GM23338 (cell line): ENCODE data around the gene ZNF451. TPM values are rescaled to one million over a fixed set of nuclear protein-coding genes. Genes with fewer than 3 reads are reported as not detected.

Experiments used
- ATAC-seq: fragments of 200-7000 bp; cut with Tn5 transposase; 3 replicates; pipeline ENCODE4 v1.9.1; 2020
- DNase-seq: peaks from one replicate; pipeline ENCODE4 v3.0.0-alpha.2; 2015; ENCODE audit warnings: low spot score
- H2AFZ ChIP-seq: fragments of 200-600 bp; sonication (generic); 2 replicates; pipeline ENCODE4 v1.8.0; 2016; ENCODE audit warnings: antibody characterized with exemption, mild to moderate bottlenecking, moderate library complexity
- H3F3A ChIP-seq: fragments of 200-600 bp; sonication (generic); replicated peaks from 2 replicates; pipeline ENCODE4 v1.8.0; 2017; ENCODE audit warnings: antibody characterized with exemption, mixed run types, low read depth
- H3K27ac ChIP-seq: fragments of 200-600 bp; sonication (generic); 2 replicates; pipeline ENCODE4 v1.6.1; 2016; ENCODE audit warnings: low read depth
- H3K27me3 ChIP-seq: fragments of 200-600 bp; sonication (generic); 2 replicates; pipeline ENCODE4 v1.8.0; 2016; ENCODE audit warnings: mild to moderate bottlenecking, mixed run types, moderate library complexity; ENCODE audit not compliant: insufficient read depth
- H3K36me3 ChIP-seq: fragments of 200-600 bp; sonication (generic); 2 replicates; pipeline ENCODE4 v1.8.0; 2016; ENCODE audit warnings: mild to moderate bottlenecking; ENCODE audit not compliant: insufficient read depth
- H3K4me1 ChIP-seq: fragments of 200-600 bp; sonication (generic); 2 replicates; pipeline ENCODE4 v1.8.0; 2016; ENCODE audit warnings: mild to moderate bottlenecking, moderate library complexity; ENCODE audit not compliant: insufficient read depth
- H3K4me2 ChIP-seq: fragments of 200-600 bp; sonication (generic); 2 replicates; pipeline ENCODE4 v1.7.1; 2017; ENCODE audit warnings: mixed run types
- H3K4me3 ChIP-seq: fragments of 200-600 bp; sonication (generic); 2 replicates; pipeline ENCODE4 v1.6.1; 2016; ENCODE audit warnings: mixed run types
- H3K79me2 ChIP-seq: fragments of 200-600 bp; sonication (generic); replicated peaks from 2 replicates; pipeline ENCODE4 v1.8.0; 2017; ENCODE audit warnings: mild to moderate bottlenecking; ENCODE audit not compliant: insufficient read depth
- H3K9me2 ChIP-seq: fragments of 200-600 bp; sonication (generic); 2 replicates; pipeline ENCODE4 v1.8.0; 2017; ENCODE audit not compliant: insufficient read depth
- H4K20me1 ChIP-seq: fragments of 200-600 bp; sonication (generic); replicated peaks from 2 replicates; pipeline ENCODE4 v1.8.0; 2017; ENCODE audit warnings: mild to moderate bottlenecking; ENCODE audit not compliant: insufficient read depth
- H3K27ac Mint-ChIP-seq: 2 replicates; pipeline ENCODE4 v1.8.0; 2020; ENCODE audit warnings: inconsistent platforms, mild to moderate bottlenecking, moderate library complexity, mixed read lengths
- H3K27me3 Mint-ChIP-seq: 3 replicates; pipeline ENCODE4 v1.8.0; 2022; ENCODE audit warnings: low read depth, mild to moderate bottlenecking, moderate library complexity, mixed read lengths, inconsistent platforms; ENCODE audit not compliant: insufficient read depth, poor library complexity
- H3K36me3 Mint-ChIP-seq: 3 replicates; pipeline ENCODE4 v1.8.0; 2021; ENCODE audit warnings: low read depth, mild to moderate bottlenecking, inconsistent platforms, moderate library complexity, mixed read lengths
- H3K4me1 Mint-ChIP-seq: 3 replicates; pipeline ENCODE4 v1.8.0; 2020; ENCODE audit warnings: mild to moderate bottlenecking, inconsistent platforms, mixed read lengths
- H3K4me3 Mint-ChIP-seq: 3 replicates; pipeline ENCODE4 v1.8.0; 2021; ENCODE audit warnings: moderate library complexity, mild to moderate bottlenecking, inconsistent platforms, mixed read lengths
- H3K9me3 Mint-ChIP-seq: 3 replicates; pipeline ENCODE4 v1.8.0; 2020; ENCODE audit warnings: moderate library complexity, mild to moderate bottlenecking, inconsistent platforms, mixed read lengths
- CREB1 ChIP-seq: fragments of 250-450 bp; sonication (Bioruptor Pico); IDR thresholded peaks from 2 replicates; pipeline ENCODE4 v1.5.0; 2020; ENCODE audit warnings: low read depth, mild to moderate bottlenecking, moderate library complexity
- EZH2 ChIP-seq: fragments of 200-600 bp; sonication (generic); IDR thresholded peaks from one replicate; pipeline ENCODE4 v1.8.0; 2017; ENCODE audit warnings: antibody characterized with exemption, mild to moderate bottlenecking, low read depth; ENCODE audit not compliant: unreplicated experiment
- EZH2phosphoT487 ChIP-seq: fragments of 200-600 bp; sonication (generic); IDR thresholded peaks from one replicate; pipeline ENCODE4 v1.8.1; 2018; ENCODE audit warnings: antibody characterized with exemption; ENCODE audit not compliant: unreplicated experiment
- JUNB ChIP-seq: IDR thresholded peaks from one replicate; pipeline ENCODE4 v1.6.1; 2016; ENCODE audit warnings: antibody characterized with exemption; ENCODE audit not compliant: unreplicated experiment
- NANOG ChIP-seq: IDR thresholded peaks from 2 replicates; pipeline ENCODE4 v1.6.1; 2016; ENCODE audit warnings: antibody characterized with exemption, borderline replicate concordance
- POLR2AphosphoS5 ChIP-seq: IDR thresholded peaks from 2 replicates; pipeline ENCODE4 v1.6.1; 2016; ENCODE audit warnings: antibody characterized with exemption, low read depth
- STAT1 ChIP-seq: IDR thresholded peaks from one replicate; pipeline ENCODE4 v1.6.1; 2016; ENCODE audit warnings: antibody characterized with exemption; ENCODE audit not compliant: unreplicated experiment
- ZNF114 ChIP-seq: fragments of 250-450 bp; sonication (Bioruptor Pico); IDR thresholded peaks from 2 replicates; pipeline ENCODE4 v1.5.0; 2020; ENCODE audit warnings: mild to moderate bottlenecking, moderate library complexity
- ZNF331 ChIP-seq: fragments of 250-450 bp; sonication (Bioruptor Pico); IDR thresholded peaks from 2 replicates; pipeline ENCODE4 v1.5.0; 2020; ENCODE audit warnings: low read depth, mild to moderate bottlenecking, moderate library complexity
- polyA plus RNA-seq: library from polyadenylated mRNA; unstranded; fragments of >200 nt; fragmentation: Nextera tagmentation; extraction: Ambion mirVana; gene quantifications from 2 replicates; pipeline ENCODE4 v1.2.1, GENCODE V29; 2016
- total RNA-seq: library from RNA; depleted of rRNA; stranded (reverse); fragments of >200 nt; shearing (Covaris generic); gene quantifications from 2 replicates; pipeline ENCODE4 v1.2.3, GENCODE V29; 2014
- TF ChIP-seq, protein P1 (sequence below): fragments of 250-450 bp; sonication (Bioruptor Pico); IDR thresholded peaks from 2 replicates; pipeline ENCODE4 v1.5.0; 2020; ENCODE audit warnings: mild to moderate bottlenecking, moderate library complexity
- TF ChIP-seq, protein P2 (sequence below): IDR thresholded peaks from 2 replicates; pipeline ENCODE4 v1.6.1; 2016; ENCODE audit warnings: antibody characterized with exemption
- TF ChIP-seq, protein P3 (sequence below): IDR thresholded peaks from one replicate; pipeline ENCODE4 v1.6.1; 2018; ENCODE audit warnings: antibody characterized with exemption; ENCODE audit not compliant: unreplicated experiment
- TF ChIP-seq, protein P4 (sequence below), 2 experiments: fragments of 200-600 bp in 1 of 2; sonication (generic) in 1 of 2; conservative IDR thresholded peaks; 2 replicates each; pipeline versions ENCODE4 v1.5.1 to v1.6.1; 2016 to 2017; ENCODE audit warnings: antibody characterized with exemption in 2 of 2, low read depth in 2 of 2, mild to moderate bottlenecking in 2 of 2, moderate library complexity in 1 of 2

Gene ZNF451
- total and polyA plus RNA-seq, 2 experiments from 2014 or later = 44.8 to 54.1 TPM

DNA sequence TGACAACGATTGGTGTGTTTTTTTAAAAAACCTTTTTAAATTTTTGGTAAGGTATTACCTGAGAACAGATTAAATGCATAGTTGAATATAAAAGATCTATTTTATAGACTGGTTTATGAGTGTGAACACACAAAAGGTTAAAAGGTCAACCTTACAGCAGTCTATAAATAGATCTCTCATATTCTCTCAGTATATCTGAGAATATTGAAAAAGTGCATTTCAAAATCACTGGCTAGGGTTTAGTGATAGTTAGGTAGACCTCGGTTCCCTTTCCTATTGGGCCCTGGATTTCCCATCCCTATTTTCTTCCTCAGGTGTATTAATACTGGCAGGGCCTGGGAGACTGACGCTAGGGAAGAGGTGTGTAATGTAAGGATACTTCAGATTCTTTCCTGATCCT, 723 bp upstream of the ZNF451 start:
- Histone ChIP-seq H3K36me3 (peaks cover 3% of the 10 kb centered on the region; the same call in 1 of the 2 replicates), H3K4me2 (peak overlapping the region; percentile 64), H3K4me3 (peak overlapping the region; percentile 60; the same call in 1 of the 2 replicates), H3K9me2 (no peaks in the 10 kb centered on the region), H2AFZ (no peak overlapping the region), H3K27ac (peak overlapping the region; percentile 64), H3K4me1 (peaks cover 16% of the 10 kb centered on the region; the same call in 1 of the 2 replicates), H3K79me2 (peaks cover 30% of the 10 kb centered on the region), H3K27me3 (no peaks in the 10 kb centered on the region), H4K20me1 (peaks cover 9% of the 10 kb centered on the region; the same call in 1 of the 2 replicates), H3F3A (no peaks in the 10 kb centered on the region)
- ATAC-seq = peak; percentile 12
- Mint-ChIP-seq H3K9me3 (no peaks in the 10 kb centered on the region), H3K4me1 (peaks cover 30% of the 10 kb centered on the region), H3K4me3 (peak overlapping the region; percentile 66), H3K27ac (peak overlapping the region; percentile 94), H3K36me3 (peaks cover 15% of the 10 kb centered on the region), H3K27me3 (peaks cover 3% of the 10 kb centered on the region)
- no peak for DNase-seq
- TF ChIP-seq, protein P1, sequence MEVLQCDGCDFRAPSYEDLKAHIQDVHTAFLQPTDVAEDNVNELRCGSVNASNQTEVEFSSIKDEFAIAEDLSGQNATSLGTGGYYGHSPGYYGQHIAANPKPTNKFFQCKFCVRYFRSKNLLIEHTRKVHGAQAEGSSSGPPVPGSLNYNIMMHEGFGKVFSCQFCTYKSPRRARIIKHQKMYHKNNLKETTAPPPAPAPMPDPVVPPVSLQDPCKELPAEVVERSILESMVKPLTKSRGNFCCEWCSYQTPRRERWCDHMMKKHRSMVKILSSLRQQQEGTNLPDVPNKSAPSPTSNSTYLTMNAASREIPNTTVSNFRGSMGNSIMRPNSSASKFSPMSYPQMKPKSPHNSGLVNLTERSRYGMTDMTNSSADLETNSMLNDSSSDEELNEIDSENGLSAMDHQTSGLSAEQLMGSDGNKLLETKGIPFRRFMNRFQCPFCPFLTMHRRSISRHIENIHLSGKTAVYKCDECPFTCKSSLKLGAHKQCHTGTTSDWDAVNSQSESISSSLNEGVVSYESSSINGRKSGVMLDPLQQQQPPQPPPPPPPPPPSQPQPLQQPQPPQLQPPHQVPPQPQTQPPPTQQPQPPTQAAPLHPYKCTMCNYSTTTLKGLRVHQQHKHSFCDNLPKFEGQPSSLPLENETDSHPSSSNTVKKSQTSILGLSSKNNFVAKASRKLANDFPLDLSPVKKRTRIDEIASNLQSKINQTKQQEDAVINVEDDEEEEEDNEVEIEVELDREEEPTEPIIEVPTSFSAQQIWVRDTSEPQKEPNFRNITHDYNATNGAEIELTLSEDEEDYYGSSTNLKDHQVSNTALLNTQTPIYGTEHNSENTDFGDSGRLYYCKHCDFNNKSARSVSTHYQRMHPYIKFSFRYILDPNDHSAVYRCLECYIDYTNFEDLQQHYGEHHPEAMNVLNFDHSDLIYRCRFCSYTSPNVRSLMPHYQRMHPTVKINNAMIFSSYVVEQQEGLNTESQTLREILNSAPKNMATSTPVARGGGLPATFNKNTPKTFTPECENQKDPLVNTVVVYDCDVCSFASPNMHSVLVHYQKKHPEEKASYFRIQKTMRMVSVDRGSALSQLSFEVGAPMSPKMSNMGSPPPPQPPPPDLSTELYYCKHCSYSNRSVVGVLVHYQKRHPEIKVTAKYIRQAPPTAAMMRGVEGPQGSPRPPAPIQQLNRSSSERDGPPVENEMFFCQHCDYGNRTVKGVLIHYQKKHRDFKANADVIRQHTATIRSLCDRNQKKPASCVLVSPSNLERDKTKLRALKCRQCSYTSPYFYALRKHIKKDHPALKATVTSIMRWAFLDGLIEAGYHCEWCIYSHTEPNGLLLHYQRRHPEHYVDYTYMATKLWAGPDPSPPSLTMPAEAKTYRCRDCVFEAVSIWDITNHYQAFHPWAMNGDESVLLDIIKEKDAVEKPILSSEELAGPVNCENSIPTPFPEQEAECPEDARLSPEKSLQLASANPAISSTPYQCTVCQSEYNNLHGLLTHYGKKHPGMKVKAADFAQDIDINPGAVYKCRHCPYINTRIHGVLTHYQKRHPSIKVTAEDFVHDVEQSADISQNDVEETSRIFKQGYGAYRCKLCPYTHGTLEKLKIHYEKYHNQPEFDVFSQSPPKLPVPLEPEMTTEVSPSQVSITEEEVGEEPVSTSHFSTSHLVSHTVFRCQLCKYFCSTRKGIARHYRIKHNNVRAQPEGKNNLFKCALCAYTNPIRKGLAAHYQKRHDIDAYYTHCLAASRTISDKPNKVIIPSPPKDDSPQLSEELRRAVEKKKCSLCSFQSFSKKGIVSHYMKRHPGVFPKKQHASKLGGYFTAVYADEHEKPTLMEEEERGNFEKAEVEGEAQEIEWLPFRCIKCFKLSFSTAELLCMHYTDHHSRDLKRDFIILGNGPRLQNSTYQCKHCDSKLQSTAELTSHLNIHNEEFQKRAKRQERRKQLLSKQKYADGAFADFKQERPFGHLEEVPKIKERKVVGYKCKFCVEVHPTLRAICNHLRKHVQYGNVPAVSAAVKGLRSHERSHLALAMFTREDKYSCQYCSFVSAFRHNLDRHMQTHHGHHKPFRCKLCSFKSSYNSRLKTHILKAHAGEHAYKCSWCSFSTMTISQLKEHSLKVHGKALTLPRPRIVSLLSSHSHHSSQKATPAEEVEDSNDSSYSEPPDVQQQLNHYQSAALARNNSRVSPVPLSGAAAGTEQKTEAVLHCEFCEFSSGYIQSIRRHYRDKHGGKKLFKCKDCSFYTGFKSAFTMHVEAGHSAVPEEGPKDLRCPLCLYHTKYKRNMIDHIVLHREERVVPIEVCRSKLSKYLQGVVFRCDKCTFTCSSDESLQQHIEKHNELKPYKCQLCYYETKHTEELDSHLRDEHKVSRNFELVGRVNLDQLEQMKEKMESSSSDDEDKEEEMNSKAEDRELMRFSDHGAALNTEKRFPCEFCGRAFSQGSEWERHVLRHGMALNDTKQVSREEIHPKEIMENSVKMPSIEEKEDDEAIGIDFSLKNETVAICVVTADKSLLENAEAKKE (CRISPR knock-in tag) = no peak
- TF ChIP-seq EZH2 (no peak), ZNF331 (CRISPR knock-in tag) (no peak), EZH2phosphoT487 (no peak), NANOG (no peak), JUNB (no peak), CREB1 (no peak), STAT1 (no peak), ZNF114 (no peak), POLR2AphosphoS5 (no peak)
- TF ChIP-seq, protein P2, sequence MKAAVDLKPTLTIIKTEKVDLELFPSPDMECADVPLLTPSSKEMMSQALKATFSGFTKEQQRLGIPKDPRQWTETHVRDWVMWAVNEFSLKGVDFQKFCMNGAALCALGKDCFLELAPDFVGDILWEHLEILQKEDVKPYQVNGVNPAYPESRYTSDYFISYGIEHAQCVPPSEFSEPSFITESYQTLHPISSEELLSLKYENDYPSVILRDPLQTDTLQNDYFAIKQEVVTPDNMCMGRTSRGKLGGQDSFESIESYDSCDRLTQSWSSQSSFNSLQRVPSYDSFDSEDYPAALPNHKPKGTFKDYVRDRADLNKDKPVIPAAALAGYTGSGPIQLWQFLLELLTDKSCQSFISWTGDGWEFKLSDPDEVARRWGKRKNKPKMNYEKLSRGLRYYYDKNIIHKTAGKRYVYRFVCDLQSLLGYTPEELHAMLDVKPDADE = no peak
- TF ChIP-seq, protein P3, sequence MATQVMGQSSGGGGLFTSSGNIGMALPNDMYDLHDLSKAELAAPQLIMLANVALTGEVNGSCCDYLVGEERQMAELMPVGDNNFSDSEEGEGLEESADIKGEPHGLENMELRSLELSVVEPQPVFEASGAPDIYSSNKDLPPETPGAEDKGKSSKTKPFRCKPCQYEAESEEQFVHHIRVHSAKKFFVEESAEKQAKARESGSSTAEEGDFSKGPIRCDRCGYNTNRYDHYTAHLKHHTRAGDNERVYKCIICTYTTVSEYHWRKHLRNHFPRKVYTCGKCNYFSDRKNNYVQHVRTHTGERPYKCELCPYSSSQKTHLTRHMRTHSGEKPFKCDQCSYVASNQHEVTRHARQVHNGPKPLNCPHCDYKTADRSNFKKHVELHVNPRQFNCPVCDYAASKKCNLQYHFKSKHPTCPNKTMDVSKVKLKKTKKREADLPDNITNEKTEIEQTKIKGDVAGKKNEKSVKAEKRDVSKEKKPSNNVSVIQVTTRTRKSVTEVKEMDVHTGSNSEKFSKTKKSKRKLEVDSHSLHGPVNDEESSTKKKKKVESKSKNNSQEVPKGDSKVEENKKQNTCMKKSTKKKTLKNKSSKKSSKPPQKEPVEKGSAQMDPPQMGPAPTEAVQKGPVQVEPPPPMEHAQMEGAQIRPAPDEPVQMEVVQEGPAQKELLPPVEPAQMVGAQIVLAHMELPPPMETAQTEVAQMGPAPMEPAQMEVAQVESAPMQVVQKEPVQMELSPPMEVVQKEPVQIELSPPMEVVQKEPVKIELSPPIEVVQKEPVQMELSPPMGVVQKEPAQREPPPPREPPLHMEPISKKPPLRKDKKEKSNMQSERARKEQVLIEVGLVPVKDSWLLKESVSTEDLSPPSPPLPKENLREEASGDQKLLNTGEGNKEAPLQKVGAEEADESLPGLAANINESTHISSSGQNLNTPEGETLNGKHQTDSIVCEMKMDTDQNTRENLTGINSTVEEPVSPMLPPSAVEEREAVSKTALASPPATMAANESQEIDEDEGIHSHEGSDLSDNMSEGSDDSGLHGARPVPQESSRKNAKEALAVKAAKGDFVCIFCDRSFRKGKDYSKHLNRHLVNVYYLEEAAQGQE = no peak
- TF ChIP-seq, protein P4, sequence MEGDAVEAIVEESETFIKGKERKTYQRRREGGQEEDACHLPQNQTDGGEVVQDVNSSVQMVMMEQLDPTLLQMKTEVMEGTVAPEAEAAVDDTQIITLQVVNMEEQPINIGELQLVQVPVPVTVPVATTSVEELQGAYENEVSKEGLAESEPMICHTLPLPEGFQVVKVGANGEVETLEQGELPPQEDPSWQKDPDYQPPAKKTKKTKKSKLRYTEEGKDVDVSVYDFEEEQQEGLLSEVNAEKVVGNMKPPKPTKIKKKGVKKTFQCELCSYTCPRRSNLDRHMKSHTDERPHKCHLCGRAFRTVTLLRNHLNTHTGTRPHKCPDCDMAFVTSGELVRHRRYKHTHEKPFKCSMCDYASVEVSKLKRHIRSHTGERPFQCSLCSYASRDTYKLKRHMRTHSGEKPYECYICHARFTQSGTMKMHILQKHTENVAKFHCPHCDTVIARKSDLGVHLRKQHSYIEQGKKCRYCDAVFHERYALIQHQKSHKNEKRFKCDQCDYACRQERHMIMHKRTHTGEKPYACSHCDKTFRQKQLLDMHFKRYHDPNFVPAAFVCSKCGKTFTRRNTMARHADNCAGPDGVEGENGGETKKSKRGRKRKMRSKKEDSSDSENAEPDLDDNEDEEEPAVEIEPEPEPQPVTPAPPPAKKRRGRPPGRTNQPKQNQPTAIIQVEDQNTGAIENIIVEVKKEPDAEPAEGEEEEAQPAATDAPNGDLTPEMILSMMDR (conservative IDR thresholded peaks at IDR 0.05; ENCODE audit: low read depth in 2 of 2) = no peak
